IMR-90 (cell line): Measurements from ENCODE around the gene EDIL3. TPM values are rescaled to one million over a fixed set of nuclear protein-coding genes. Genes with fewer than 3 reads are reported as not detected.
"Not testable (repeated sequence)": the region's sequence is repeated elsewhere in the genome, so short reads cannot be mapped to it uniquely, and the experiment has no call there.

Experiments
- ATAC-seq: fragments of 200-7000 bp; cut with Tn5 transposase; 2 replicates; pipeline ENCODE4 v1.9.1; 2020; ENCODE audit warnings: low read depth, mild to moderate bottlenecking, moderate library complexity
- BruUV-seq: library from RNA; stranded (reverse); fragments of 400-500 nt; replicated peaks from 2 replicates; lab custom pipeline; 2021; lab: Mats Ljungman, UMichigan
- CTCF ChIA-PET: fragments of 300-600 bp; formaldehyde crosslinking; extraction: SDS; loops from one replicate; lab custom pipeline; 2021; ENCODE audit warnings: antibody characterized with exemption; lab: Yijun Ruan, JAX
- POLR2A ChIA-PET: fragments of 300-600 bp; sonication (Branson Sonifier 250); formaldehyde crosslinking; loops from one replicate; lab custom pipeline; 2022; ENCODE audit warnings: antibody characterized with exemption; ENCODE audit not compliant: unreplicated experiment; lab: Charles Lee
- DNase-seq: peaks from one replicate; pipeline ENCODE4 v3.0.0; 2013
- H2AFZ ChIP-seq: replicated peaks from 2 replicates; pipeline ENCODE3; 2013; ENCODE audit warnings: low read length, mild to moderate bottlenecking; ENCODE audit not compliant: poor library complexity
- H2AK5ac ChIP-seq: 2 replicates; pipeline ENCODE4 v1.6.1; 2013; ENCODE audit warnings: low read depth, low read length, inconsistent platforms
- H2AK9ac ChIP-seq: replicated peaks from 2 replicates; pipeline ENCODE3; 2013; ENCODE audit warnings: mild to moderate bottlenecking, low read depth, low read length, moderate library complexity; ENCODE audit not compliant: poor library complexity
- H2BK120ac ChIP-seq: 2 replicates; pipeline ENCODE4 v1.6.1; 2013; ENCODE audit warnings: low read depth, low read length, inconsistent platforms
- H2BK15ac ChIP-seq: 3 replicates; pipeline ENCODE4 v1.6.1; 2013; ENCODE audit warnings: low read depth, low read length, inconsistent platforms
- H2BK20ac ChIP-seq: 2 replicates; pipeline ENCODE4 v1.6.1; 2013; ENCODE audit warnings: low read depth, mild to moderate bottlenecking, inconsistent platforms, low read length, moderate library complexity
- H2BK5ac ChIP-seq: 2 replicates; pipeline ENCODE4 v1.6.1; 2013; ENCODE audit warnings: mild to moderate bottlenecking, low read depth, low read length, inconsistent platforms; ENCODE audit not compliant: poor library complexity, severe bottlenecking
- H3K14ac ChIP-seq: replicated peaks from 2 replicates; pipeline ENCODE4 v1.6.1; 2013; ENCODE audit warnings: low read depth, low read length, inconsistent platforms
- H3K18ac ChIP-seq: 2 replicates; pipeline ENCODE4 v1.6.1; 2013; ENCODE audit warnings: low read depth, low read length, control low read depth
- H3K23ac ChIP-seq: 2 replicates; pipeline ENCODE4 v1.6.1; 2013; ENCODE audit warnings: low read depth, low read length, inconsistent platforms
- H3K27ac ChIP-seq: 2 replicates; pipeline ENCODE4 v1.5.1; 2013; ENCODE audit warnings: mild to moderate bottlenecking, control low read depth, low read length; ENCODE audit not compliant: insufficient read depth
- H3K27me3 ChIP-seq: 2 replicates; pipeline ENCODE4 v1.6.1; 2013; ENCODE audit warnings: low read length; ENCODE audit not compliant: control insufficient read depth, insufficient read depth
- H3K36me3 ChIP-seq: 2 replicates; pipeline ENCODE4 v1.6.1; 2013; ENCODE audit warnings: low read length, mixed read lengths; ENCODE audit not compliant: control insufficient read depth, insufficient read depth
- H3K4ac ChIP-seq: 2 replicates; pipeline ENCODE4 v1.6.1; 2013; ENCODE audit warnings: low read depth, low read length, inconsistent platforms
- H3K4me1 ChIP-seq: 2 replicates; pipeline ENCODE4 v1.6.1; 2013; ENCODE audit warnings: low read length, mixed read lengths; ENCODE audit not compliant: control insufficient read depth, insufficient read depth
- H3K4me2 ChIP-seq: 2 replicates; pipeline ENCODE4 v1.6.1; 2013; ENCODE audit warnings: low read depth, mild to moderate bottlenecking, control low read depth, low read length, moderate library complexity
- H3K4me3 ChIP-seq: 2 replicates; pipeline ENCODE4 v1.5.1; 2013; ENCODE audit warnings: low read depth, mild to moderate bottlenecking, control low read depth, low read length, moderate library complexity; ENCODE audit not compliant: insufficient read depth
- H3K56ac ChIP-seq: 2 replicates; pipeline ENCODE4 v1.6.1; 2013; ENCODE audit warnings: low read length, inconsistent platforms; ENCODE audit not compliant: insufficient read depth; ENCODE audit errors: extremely low read depth
- H3K79me1 ChIP-seq, 2 experiments: 2 replicates each; pipeline ENCODE4 v1.6.1; 2013; ENCODE audit warnings: low read length in 2 of 2, inconsistent platforms in 1 of 2, low read depth in 1 of 2
- H3K9ac ChIP-seq: 2 replicates; pipeline ENCODE4 v1.6.1; 2013; ENCODE audit warnings: low read depth, low read length, control low read depth
- H3K9me1 ChIP-seq: 2 replicates; pipeline ENCODE4 v1.6.1; 2013; ENCODE audit warnings: low read length, inconsistent platforms; ENCODE audit not compliant: insufficient read depth
- H3K9me3 ChIP-seq: 2 replicates; pipeline ENCODE4 v1.6.1; 2013; ENCODE audit warnings: low read length; ENCODE audit not compliant: control insufficient read depth, insufficient read depth
- H4K20me1 ChIP-seq: 2 replicates; pipeline ENCODE4 v1.6.1; 2013; ENCODE audit warnings: low read length, inconsistent platforms; ENCODE audit not compliant: insufficient read depth
- H4K5ac ChIP-seq: 2 replicates; pipeline ENCODE4 v1.6.1; 2013; ENCODE audit warnings: mild to moderate bottlenecking, low read depth, low read length, control low read depth
- H4K8ac ChIP-seq, 2 experiments: 2 replicates each; pipeline ENCODE4 v1.6.1; 2013; ENCODE audit warnings: low read depth in 2 of 2, low read length in 2 of 2, control low read depth in 1 of 2, inconsistent platforms in 1 of 2
- H4K91ac ChIP-seq: 2 replicates; pipeline ENCODE4 v1.6.1; 2013; ENCODE audit warnings: low read depth, low read length, inconsistent platforms; ENCODE audit not compliant: insufficient read depth
- CEBPB ChIP-seq: IDR thresholded peaks from 2 replicates; pipeline ENCODE4 v1.6.1; 2012; ENCODE audit warnings: low read depth, low read length, improper control_type of control experiment
- RAD21 ChIP-seq: IDR thresholded peaks from 2 replicates; pipeline ENCODE4 v1.6.1; 2012; ENCODE audit warnings: low read length, improper control_type of control experiment
- WGBS, 2 experiments: methylation state at CpG; one replicate each; pipeline versions ENCODE4 v1.1.5 to v1.1.7; 2013; ENCODE audit warnings: missing lambda C conversion rate in 2 of 2; ENCODE audit not compliant: insufficient read length in 1 of 2; ENCODE audit errors: extremely low coverage in 2 of 2; 5-methylcytosine and 5-hydroxymethylcytosine counted together
- dilution Hi-C: fragments of 300-500 bp; cut with HindIII; formaldehyde crosslinking; loops from one replicate; pipeline ENCODE4 v1.14.3; 2018; ENCODE audit warnings: low sequenced_read_pairs; ENCODE audit not compliant: unreplicated experiment
- in situ Hi-C: fragments of 300-500 bp; cut with MboI; formaldehyde crosslinking; loops from 3 replicates; pipeline ENCODE4 v1.14.3; 2019; ENCODE audit warnings: low sequenced_read_pairs, inconsistent platforms, mixed read lengths
- intact Hi-C: fragments of 100-400 bp; cut with micrococcal nuclease; formaldehyde crosslinking; loops from 2 replicates; pipeline ENCODE4 v1.10.0; 2022
- polyA plus RNA-seq, 3 experiments: library from polyadenylated mRNA; depleted of rRNA; stranded (reverse); fragments of >200 nt; gene quantifications; 2 replicates each; pipeline ENCODE4 v1.2.3, GENCODE V29; 2012; ENCODE audit warnings: low replicate concordance in 1 of 3
- total RNA-seq: library from RNA; depleted of rRNA; stranded (reverse); fragments of >200 nt; gene quantifications from 2 replicates; pipeline ENCODE4 v1.2.3, GENCODE V29; 2012

EDIL3 gene
- total and polyA plus RNA-seq, 2 of the 4 experiments (the other 2 are of a cell fraction), result 55.5 to 82.8 TPM

- ATAC-seq (no peak), DNase-seq (peak; percentile 53)
- no peak overlapping the region for H3K4ac ChIP-seq
- H2AK5ac ChIP-seq, result no peak overlapping the region
- peak overlapping the region; percentile 75 for H2BK5ac ChIP-seq
- H3K27ac ChIP-seq, result no peak overlapping the region
- in situ Hi-C loops, result no loop called here
- H2BK20ac ChIP-seq, result no peak overlapping the region
- peak overlapping the region; percentile 5; the same call in 1 of the 2 replicates for H2BK120ac ChIP-seq
- H3K4me3 ChIP-seq, result no peak overlapping the region
- no peaks in the 10 kb centered on the region for H3K79me1 ChIP-seq
- H3K4me1 ChIP-seq, result peaks cover 6% of the 10 kb centered on the region
- H4K20me1 ChIP-seq, result no peaks in the 10 kb centered on the region
- H2BK15ac ChIP-seq, result no peak overlapping the region
- dilution Hi-C loops, result no loop called here
- H3K9me3 ChIP-seq, result no peaks in the 10 kb centered on the region
- POLR2A ChIA-PET, result no interaction called here
- H3K4me2 ChIP-seq, result no peak overlapping the region
- peak overlapping the region; percentile 3; the same call in 1 of the 2 replicates for H3K18ac ChIP-seq
- H3K14ac ChIP-seq, result no peak overlapping the region
- TF ChIP-seq CEBPB, result 0 out of 2 replicates have a peak, but pooled peaks have one; percentile 5
- TF ChIP-seq RAD21, result no peak
- no peak overlapping the region for H4K91ac ChIP-seq
- no peak overlapping the region for H3K23ac ChIP-seq
- H3K56ac ChIP-seq, result no peak overlapping the region
- H4K8ac ChIP-seq, result no peak overlapping the region
- no peak overlapping the region for H4K5ac ChIP-seq
- no peak overlapping the region for H2AFZ ChIP-seq
- H3K27me3 ChIP-seq, result no peaks in the 10 kb centered on the region
- BruUV-seq, result no TSS peak
- peaks cover 4% of the 10 kb centered on the region; the same call in 1 of the 2 replicates for H3K9me1 ChIP-seq
- no peak overlapping the region for H2AK9ac ChIP-seq
- intact Hi-C loops, result no loop called here
- no peaks in the 10 kb centered on the region; the same call in 1 of the 2 replicates for H3K36me3 ChIP-seq
- no peak overlapping the region for H3K9ac ChIP-seq
- CTCF ChIA-PET, result no interaction called here
- WGBS, 2 experiments, result no CpG with 5 or more reads among the region's 4 CpGs
Observed at GRCh38 chr5:84028093-84028492, 356.6 kb downstream of the EDIL3 start.

- H4K8ac ChIP-seq, H2AK9ac ChIP-seq, H3K4me2 ChIP-seq, H3K9ac ChIP-seq, H3K23ac ChIP-seq, H3K27ac ChIP-seq, H3K56ac ChIP-seq, H3K9me1 ChIP-seq, H2BK5ac ChIP-seq, H3K36me3 ChIP-seq, dilution Hi-C loops, H3K9me3 ChIP-seq, H3K4me3 ChIP-seq, H3K4me1 ChIP-seq, H4K5ac ChIP-seq, H3K27me3 ChIP-seq, ATAC-seq, CTCF ChIA-PET, H4K91ac ChIP-seq, H4K20me1 ChIP-seq, H2AK5ac ChIP-seq, in situ Hi-C loops, H2AFZ ChIP-seq, H3K79me1 ChIP-seq, H2BK15ac ChIP-seq, H2BK20ac ChIP-seq, DNase-seq, POLR2A ChIA-PET, H2BK120ac ChIP-seq, BruUV-seq: not testable (repeated sequence)
- intact Hi-C loops, result loop anchor here (10.0 kb wide), 1 partner anchor 366 kb away; the partner anchor contains the start of gene EDIL3
- H3K14ac ChIP-seq, result 0 out of 2 replicates have a peak overlapping the region, but pooled peaks have one; percentile 22
- H3K4ac ChIP-seq, result 0 out of 2 replicates have a peak overlapping the region, but pooled peaks have one; percentile 7
- 0 out of 2 replicates have a peak overlapping the region, but pooled peaks have one; percentile 49 for H3K18ac ChIP-seq
- WGBS, 2 experiments, result no CpG with 5 or more reads among the region's 3 CpGs
Observed at GRCh38 chr5:84018521-84018920, 366.2 kb downstream of the EDIL3 start.
